Stimulated activated CD4-positive, alpha-beta T cell treated with anti-CD3 and anti-CD28 coated beads, Interleukin-1b, Interleukin-23, amount 100 ng/mL, for 48 hours (primary cell): ENCODE results near the gene UQCR10.

Experiments
- DNase-seq: peaks from one replicate; pipeline ENCODE4 v3.0.0-alpha.2; 2020

UQCR10 gene

GRCh38 chr22:29765905-29766631 is 1.1 kb upstream of the UQCR10 start:
- peak; percentile 31 for DNase-seq

GRCh38 chr22:29766632-29767170 is 468 bp upstream of the UQCR10 start, which contains the start of gene ZMAT5:
Gene ZMAT5, minus strand, starts transcription at chr22:29767007. Its CDS starts 18,463 bp downstream, at chr22:29748544.
- peak; percentile 94 for DNase-seq

GRCh38 chr22:29768052-29768693 is 1.0 kb downstream of the UQCR10 start:
- DNase-seq: no peak

- no peak for DNase-seq
Observed at GRCh38 chr22:29769723-29770321, 2.7 kb downstream of the UQCR10 start.

- no peak for DNase-seq
Observed at GRCh38 chr22:29772170-29772641, 5.0 kb downstream of the UQCR10 start.

- DNase-seq: no peak
Observed at GRCh38 chr22:29773233-29773632, 6.1 kb downstream of the UQCR10 start.

GRCh38 chr22:29780220-29780619 is 13.1 kb downstream of the UQCR10 start:
- no peak for DNase-seq

- DNase-seq: no peak
Observed at GRCh38 chr22:29780748-29781676, 13.8 kb downstream of the UQCR10 start.

GRCh38 chr22:29782061-29782845 is 15.1 kb downstream of the UQCR10 start:
- DNase-seq: no peak

GRCh38 chr22:29784451-29785361 is 17.5 kb downstream of the UQCR10 start:
- DNase-seq: no peak

GRCh38 chr22:29786031-29786430 is 18.9 kb downstream of the UQCR10 start:
- no peak for DNase-seq

- DNase-seq: no peak
Observed at GRCh38 chr22:29787371-29787980, 20.3 kb downstream of the UQCR10 start.

GRCh38 chr22:29788339-29789279 is 21.4 kb downstream of the UQCR10 start:
- no peak for DNase-seq

GRCh38 chr22:29790061-29790460 is 22.9 kb downstream of the UQCR10 start:
- no peak for DNase-seq

- DNase-seq: no peak
Observed at GRCh38 chr22:29793396-29793795, 26.2 kb downstream of the UQCR10 start.

GRCh38 chr22:29795663-29796062 is 28.5 kb downstream of the UQCR10 start:
- DNase-seq: no peak

- DNase-seq: no peak
Observed at GRCh38 chr22:29797351-29797750, 30.2 kb downstream of the UQCR10 start.

- no peak for DNase-seq
Observed at GRCh38 chr22:29798318-29798717, 31.1 kb downstream of the UQCR10 start.

GRCh38 chr22:29798801-29799200 is 31.6 kb downstream of the UQCR10 start:
- no peak for DNase-seq
